Caco-2 (cell line): ENCODE results near the gene SLC25A51. TPM values are rescaled to one million over a fixed set of nuclear protein-coding genes. Genes with fewer than 3 reads are reported as not detected.
"Not testable (repeated sequence)": the region's sequence is repeated elsewhere in the genome, so short reads cannot be mapped to it uniquely, and the experiment has no call there.

Experiments used
- BruUV-seq: library from RNA; stranded (reverse); fragments of 400-500 nt; replicated peaks from 2 replicates; lab custom pipeline; 2021; lab: Mats Ljungman, UMichigan
- CTCF ChIA-PET: fragments of 300-600 bp; sonication (Branson Sonifier 250); formaldehyde crosslinking; loops from one replicate; lab custom pipeline; 2022; ENCODE audit warnings: antibody characterized with exemption; lab: Charles Lee
- POLR2A ChIA-PET: fragments of 300-600 bp; sonication (Branson Sonifier 250); formaldehyde crosslinking; loops from one replicate; lab custom pipeline; 2022; ENCODE audit warnings: antibody characterized with exemption; lab: Charles Lee
- DNase-seq, 2 experiments: peaks; one replicate each; pipeline versions ENCODE4 v3.0.0 to v3.0.0-alpha.2; 2020 to 2022
- H3K27me3 ChIP-seq: replicated peaks from 2 replicates; pipeline ENCODE4 v1.6.0; 2011; ENCODE audit warnings: low read length; ENCODE audit not compliant: control insufficient read depth, insufficient read depth
- H3K36me3 ChIP-seq: 2 replicates; pipeline ENCODE4 v1.5.1; 2011; ENCODE audit warnings: low read length; ENCODE audit not compliant: control insufficient read depth, insufficient read depth
- H3K4me1 ChIP-seq: fragments of 250-450 bp; sonication (Bioruptor Pico); 2 replicates; pipeline ENCODE4 v1.5.1; 2020; ENCODE audit warnings: mild to moderate bottlenecking
- H3K4me3 ChIP-seq: 2 replicates; pipeline ENCODE4 v1.5.1; 2011; ENCODE audit warnings: low read depth, mild to moderate bottlenecking, control low read depth, low read length
- H3K9me3 ChIP-seq: fragments of 250-450 bp; sonication (Bioruptor Pico); 2 replicates; pipeline ENCODE4 v1.5.1; 2020; ENCODE audit warnings: mild to moderate bottlenecking, moderate library complexity
- H3K27ac Mint-ChIP-seq: one replicate; pipeline ENCODE4 v1.8.0; 2022; ENCODE audit warnings: mixed read lengths; ENCODE audit not compliant: unreplicated experiment
- H3K27me3 Mint-ChIP-seq: one replicate; pipeline ENCODE4 v1.8.0; 2022; ENCODE audit warnings: mixed read lengths; ENCODE audit not compliant: insufficient read depth, unreplicated experiment
- H3K36me3 Mint-ChIP-seq: one replicate; pipeline ENCODE4 v1.8.0; 2022; ENCODE audit warnings: mild to moderate bottlenecking, mixed read lengths; ENCODE audit not compliant: insufficient read depth, unreplicated experiment
- H3K4me1 Mint-ChIP-seq: one replicate; pipeline ENCODE4 v1.8.0; 2022; ENCODE audit warnings: low read depth, mixed read lengths; ENCODE audit not compliant: unreplicated experiment
- H3K4me3 Mint-ChIP-seq: one replicate; pipeline ENCODE4 v1.8.0; 2022; ENCODE audit warnings: mild to moderate bottlenecking, moderate library complexity, mixed read lengths; ENCODE audit not compliant: unreplicated experiment
- H3K9me3 Mint-ChIP-seq: one replicate; pipeline ENCODE4 v1.8.0; 2022; ENCODE audit warnings: mixed read lengths; ENCODE audit not compliant: unreplicated experiment
- CTCF ChIP-seq, 2 experiments: fragments of 200-600 bp in 1 of 2; IDR thresholded peaks; 1 replicate in 1 of 2; 2 replicates in 1 of 2; pipeline versions ENCODE4 v1.5.1 to v1.8.0; 2011 to 2022; ENCODE audit warnings: antibody characterized with exemption in 1 of 2, control low read depth in 1 of 2, inconsistent platforms in 1 of 2, low read depth in 1 of 2, low read length in 1 of 2, mild to moderate bottlenecking in 1 of 2, moderate library complexity in 1 of 2; ENCODE audit not compliant: insufficient read depth in 1 of 2, severe bottlenecking in 1 of 2, unreplicated experiment in 1 of 2
- intact Hi-C: fragments of 100-400 bp; cut with micrococcal nuclease; formaldehyde crosslinking; loops from one replicate; pipeline ENCODE4 v1.10.0; 2022; ENCODE audit not compliant: unreplicated experiment
- total RNA-seq: library from RNA; stranded (reverse); gene quantifications from 2 replicates; pipeline ENCODE4 v1.2.3, GENCODE V29; 2022

Gene SLC25A51
- total RNA-seq, 1 experiment from 2014 or later: 29.1 TPM

- Histone ChIP-seq H3K4me1 (0 out of 2 replicates have a peak, but pooled peaks cover 7% of the 10 kb centered on the region), H3K4me3 (no peak overlapping the region), H3K27me3 (no peaks in the 10 kb centered on the region), H3K36me3 (no peaks in the 10 kb centered on the region; the same call in 1 of the 2 replicates), H3K9me3 (no peaks in the 10 kb centered on the region)
- Mint-ChIP-seq H3K27me3 (no peaks in the 10 kb centered on the region), H3K27ac (no peak overlapping the region), H3K4me3 (no peak overlapping the region), H3K36me3 (peaks cover 55% of the 10 kb centered on the region), H3K9me3 (no peaks in the 10 kb centered on the region), H3K4me1 (no peaks in the 10 kb centered on the region)
- CTCF ChIA-PET: no interaction called here
- intact Hi-C loops: no loop called here
- no peak for DNase-seq
- POLR2A ChIA-PET: interaction anchor here (0.7 kb wide), 1 partner anchor 282 kb away, joined by 3 read pairs; no protein-coding TSS in a partner anchor
- TF ChIP-seq CTCF (IDR thresholded peaks at IDR 0.05; ENCODE audit: insufficient read depth in 1 of 2, low read depth in 1 of 2, low read length in 1 of 2, severe bottlenecking in 1 of 2, unreplicated experiment in 1 of 2): no peak
- no TSS peak for BruUV-seq
Observed at GRCh38 chr9:37897665-37898064, 6.3 kb downstream of the SLC25A51 start.

GRCh38 chr9:37892063-37892462 is 11.9 kb downstream of the SLC25A51 start:
- CTCF ChIA-PET: interaction anchor here (0.9 kb wide), 1 partner anchor 13 kb away, joined by 3 read pairs; no protein-coding TSS in a partner anchor
- Mint-ChIP-seq H3K9me3 (no peaks in the 10 kb centered on the region), H3K4me1 (no peaks in the 10 kb centered on the region), H3K36me3 (peaks cover 47% of the 10 kb centered on the region), H3K4me3 (no peak overlapping the region), H3K27ac (no peak overlapping the region), H3K27me3 (no peaks in the 10 kb centered on the region)
- intact Hi-C loops: no loop called here
- Histone ChIP-seq H3K36me3 (no peaks in the 10 kb centered on the region; the same call in 1 of the 2 replicates), H3K27me3 (no peaks in the 10 kb centered on the region), H3K4me1 (no peaks in the 10 kb centered on the region), H3K9me3 (no peaks in the 10 kb centered on the region), H3K4me3 (no peak overlapping the region)
- no peak for TF ChIP-seq CTCF (IDR thresholded peaks at IDR 0.05; ENCODE audit: insufficient read depth in 1 of 2, low read depth in 1 of 2, low read length in 1 of 2, severe bottlenecking in 1 of 2, unreplicated experiment in 1 of 2)
- no TSS peak for BruUV-seq
- no peak for DNase-seq
- POLR2A ChIA-PET: no interaction called here

DNA sequence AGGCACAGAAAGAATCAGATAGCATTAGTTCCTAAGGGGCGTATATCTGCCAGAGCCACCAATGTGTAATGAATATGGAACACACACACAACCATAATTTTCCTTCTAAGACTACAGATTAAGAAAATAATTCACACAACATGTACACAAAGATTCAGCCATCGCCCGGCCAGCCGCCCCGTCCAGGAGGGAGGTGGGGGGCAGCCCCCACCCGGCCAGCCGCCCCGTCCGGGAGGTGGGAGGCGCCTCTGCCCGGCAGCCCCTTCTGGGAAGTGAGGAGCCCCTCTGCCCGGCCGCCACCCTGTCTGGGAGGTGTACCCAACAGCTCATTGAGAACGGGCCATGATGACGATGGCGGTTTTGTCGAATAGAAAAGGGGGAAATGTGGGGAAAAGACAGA is 12.9 kb downstream of the SLC25A51 start:
- H3K27me3 Mint-ChIP-seq, H3K9me3 Mint-ChIP-seq, intact Hi-C loops, DNase-seq, H3K4me3 ChIP-seq, H3K9me3 ChIP-seq, BruUV-seq, H3K36me3 ChIP-seq, H3K27ac Mint-ChIP-seq, H3K4me3 Mint-ChIP-seq, H3K27me3 ChIP-seq, POLR2A ChIA-PET, CTCF ChIA-PET, H3K4me1 ChIP-seq, H3K4me1 Mint-ChIP-seq: not testable (repeated sequence)
- peaks cover 42% of the 10 kb centered on the region for H3K36me3 Mint-ChIP-seq
